Neuronal stem cell (in vitro differentiated cells): ENCODE results near the gene CDC42.

Experiments used
- DNase-seq: peaks from one replicate; pipeline ENCODE4 v3.0.0-alpha.2; 2013; ENCODE audit warnings: low spot score
- H2AFZ ChIP-seq: one replicate; pipeline ENCODE4 v1.6.1; 2013; ENCODE audit warnings: mild to moderate bottlenecking, low read length, inconsistent platforms
- H2AK5ac ChIP-seq: 2 replicates; pipeline ENCODE4 v1.6.1; 2013; ENCODE audit warnings: low read depth, mild to moderate bottlenecking, inconsistent platforms, low read length, moderate library complexity, mixed read lengths
- H2BK120ac ChIP-seq: 2 replicates; pipeline ENCODE4 v1.6.1; 2013; ENCODE audit warnings: low read depth, mild to moderate bottlenecking, inconsistent platforms, low read length, moderate library complexity, mixed read lengths
- H2BK12ac ChIP-seq: one replicate; pipeline ENCODE4 v1.6.1; 2013; ENCODE audit warnings: low read length, inconsistent platforms
- H2BK15ac ChIP-seq: 2 replicates; pipeline ENCODE4 v1.6.1; 2013; ENCODE audit warnings: mild to moderate bottlenecking, low read length, inconsistent platforms, mixed read lengths
- H2BK5ac ChIP-seq: one replicate; pipeline ENCODE4 v1.6.1; 2013; ENCODE audit warnings: inconsistent platforms, mild to moderate bottlenecking, low read length, moderate library complexity
- H3K14ac ChIP-seq: one replicate; pipeline ENCODE4 v1.6.1; 2013; ENCODE audit warnings: low read length, inconsistent platforms
- H3K18ac ChIP-seq: 2 replicates; pipeline ENCODE4 v1.6.1; 2013; ENCODE audit warnings: low read length, inconsistent platforms
- H3K23ac ChIP-seq: 2 replicates; pipeline ENCODE4 v1.6.1; 2013; ENCODE audit warnings: low read depth, mild to moderate bottlenecking, mixed read lengths, low read length, inconsistent platforms; ENCODE audit not compliant: poor library complexity
- H3K27ac ChIP-seq: replicated peaks from 3 replicates; pipeline ENCODE4 v1.5.1; 2013; ENCODE audit warnings: low read length, inconsistent platforms
- H3K27me3 ChIP-seq, 3 experiments: 2 replicates each; pipeline ENCODE4 v1.6.1; 2013; ENCODE audit warnings: low read length in 3 of 3, mild to moderate bottlenecking in 2 of 3, inconsistent platforms in 1 of 3, low read depth in 1 of 3, mixed read lengths in 1 of 3, moderate library complexity in 1 of 3; ENCODE audit not compliant: control insufficient read depth in 3 of 3, insufficient read depth in 3 of 3
- H3K36me3 ChIP-seq, 2 donors: replicated peaks in 1 of 2; 2 replicates each; pipeline ENCODE4 v1.6.1; 2013; ENCODE audit warnings: low read length in 2 of 2; ENCODE audit not compliant: control insufficient read depth in 2 of 2, insufficient read depth in 2 of 2
- H3K4ac ChIP-seq: 2 replicates; pipeline ENCODE4 v1.6.1; 2013; ENCODE audit warnings: inconsistent platforms, mild to moderate bottlenecking, low read length, moderate library complexity
- H3K4me1 ChIP-seq, 2 donors: 1 replicate in 1 of 2; 2 replicates in 1 of 2; pipeline ENCODE4 v1.6.1; 2013; ENCODE audit warnings: low read length in 2 of 2, low read depth in 1 of 2; ENCODE audit not compliant: control insufficient read depth in 2 of 2, insufficient read depth in 1 of 2
- H3K4me2 ChIP-seq: one replicate; pipeline ENCODE4 v1.6.1; 2013; ENCODE audit warnings: mild to moderate bottlenecking, low read length, inconsistent platforms; ENCODE audit not compliant: insufficient read depth, poor library complexity, severe bottlenecking
- H3K4me3 ChIP-seq, 2 donors: 2 replicates each; pipeline ENCODE4 v1.5.1; 2013; ENCODE audit warnings: low read length in 2 of 2, mild to moderate bottlenecking in 2 of 2, inconsistent platforms in 1 of 2, moderate library complexity in 1 of 2
- H3K79me1 ChIP-seq: one replicate; pipeline ENCODE4 v1.6.1; 2013; ENCODE audit warnings: low read depth, mild to moderate bottlenecking, inconsistent platforms, low read length, moderate library complexity
- H3K9ac ChIP-seq: one replicate; pipeline ENCODE4 v1.6.1; 2013; ENCODE audit warnings: mild to moderate bottlenecking, low read depth, low read length, inconsistent platforms; ENCODE audit not compliant: poor library complexity
- H3K9me3 ChIP-seq, 2 donors: replicated peaks in 1 of 2; 2 replicates each; pipeline versions ENCODE3 to v1.6.1; 2013; ENCODE audit warnings: low read length in 2 of 2, mild to moderate bottlenecking in 2 of 2, inconsistent platforms in 1 of 2, low read depth in 1 of 2, mixed read lengths in 1 of 2, moderate library complexity in 1 of 2; ENCODE audit not compliant: control insufficient read depth in 2 of 2, insufficient read depth in 1 of 2
- H4K8ac ChIP-seq: one replicate; pipeline ENCODE4 v1.6.1; 2013; ENCODE audit warnings: low read depth, mild to moderate bottlenecking, inconsistent platforms, low read length, moderate library complexity
- H4K91ac ChIP-seq: one replicate; pipeline ENCODE4 v1.6.1; 2013; ENCODE audit warnings: low read length, low read depth, mild to moderate bottlenecking, inconsistent platforms; ENCODE audit not compliant: poor library complexity
- WGBS, 2 donors: extraction: QIAGEN DNeasy Blood & Tissue Kit; methylation state at CpG; one replicate each; pipeline ENCODE4 v1.1.7; 2013; ENCODE audit warnings: missing lambda C conversion rate in 2 of 2, mixed read lengths in 1 of 2; ENCODE audit not compliant: insufficient read length in 2 of 2, insufficient replicate concordance in 1 of 2; ENCODE audit errors: extremely low coverage in 2 of 2; 5-methylcytosine and 5-hydroxymethylcytosine counted together

CDC42 gene

GRCh38 chr1:22057861-22058260 is 5.4 kb downstream of the CDC42 start:
- Histone ChIP-seq H3K9ac (no peak overlapping the region), H3K9me3 (peaks cover 0 to 9% of the 10 kb centered on the region in 2 donors), H3K27me3 (no peaks in the 10 kb centered on the region), H3K27ac (no peak overlapping the region), H2BK12ac (no peak overlapping the region), H3K4ac (no peak overlapping the region), H3K4me2 (no peak overlapping the region), H3K14ac (no peak overlapping the region), H3K18ac (no peak overlapping the region), H4K8ac (no peak overlapping the region), H3K4me1 (peaks cover 4% of the 10 kb centered on the region in 2 donors), H2AFZ (no peak overlapping the region), H2BK15ac (no peak overlapping the region), H4K91ac (no peak overlapping the region), H2BK120ac (no peak overlapping the region), H2AK5ac (no peak overlapping the region), H3K4me3 (no peak overlapping the region), H3K36me3 (peaks cover 2 to 47% of the 10 kb centered on the region in 2 donors), H2BK5ac (no peak overlapping the region), H3K23ac (no peak overlapping the region), H3K79me1 (peaks cover 2% of the 10 kb centered on the region)
- no peak for DNase-seq
- WGBS, 2 donors = no CpG with 5 or more reads among the region's 10 CpGs

GRCh38 chr1:22064751-22065402 is 12.4 kb downstream of the CDC42 start:
- Histone ChIP-seq H2AK5ac (no peak overlapping the region), H3K23ac (no peak overlapping the region), H3K14ac (no peak overlapping the region), H2AFZ (no peak overlapping the region), H3K4me1 (peaks cover 0 to 2% of the 10 kb centered on the region in 2 donors), H3K9ac (no peak overlapping the region), H3K4ac (no peak overlapping the region), H3K4me3 (no peak overlapping the region), H3K18ac (no peak overlapping the region), H2BK12ac (no peak overlapping the region), H3K36me3 (peaks cover 3 to 41% of the 10 kb centered on the region in 2 donors), H3K79me1 (peaks cover 4% of the 10 kb centered on the region), H4K8ac (no peak overlapping the region), H2BK120ac (no peak overlapping the region), H4K91ac (no peak overlapping the region), H2BK15ac (no peak overlapping the region), H3K27ac (no peak overlapping the region), H3K9me3 (peaks cover 0 to 3% of the 10 kb centered on the region in 2 donors), H3K27me3 (no peaks in the 10 kb centered on the region), H3K4me2 (no peak overlapping the region), H2BK5ac (no peak overlapping the region)
- DNase-seq = no peak
- no CpG with 5 or more reads among the region's 12 CpGs for WGBS, 2 donors

GRCh38 chr1:22071511-22071910 is 19.0 kb downstream of the CDC42 start:
- no peak overlapping the region for H2AFZ ChIP-seq
- no peak overlapping the region for H4K8ac ChIP-seq
- peaks cover 2 to 3% of the 10 kb centered on the region in 2 donors for H3K4me1 ChIP-seq
- H4K91ac ChIP-seq = no peak overlapping the region
- no peak overlapping the region for H3K14ac ChIP-seq
- H3K18ac ChIP-seq = no peak overlapping the region
- peaks cover 5% of the 10 kb centered on the region for H3K79me1 ChIP-seq
- no peaks in the 10 kb centered on the region for H3K27me3 ChIP-seq
- no peak overlapping the region for H3K4me2 ChIP-seq
- H3K23ac ChIP-seq = no peak overlapping the region
- H3K9ac ChIP-seq = no peak overlapping the region
- WGBS, 2 donors = no CpG with 5 or more reads among the region's 2 CpGs
- H2BK5ac ChIP-seq = no peak overlapping the region
- H3K9me3 ChIP-seq = peaks cover 0 to 13% of the 10 kb centered on the region in 2 donors
- H2AK5ac ChIP-seq = no peak overlapping the region
- peaks cover 1 to 51% of the 10 kb centered on the region in 2 donors for H3K36me3 ChIP-seq
- no peak overlapping the region for H2BK15ac ChIP-seq
- no peak overlapping the region for H3K27ac ChIP-seq
- H2BK120ac ChIP-seq = no peak overlapping the region
- no peak overlapping the region for H3K4ac ChIP-seq
- no peak overlapping the region for H2BK12ac ChIP-seq
- no peak for DNase-seq
- H3K4me3 ChIP-seq = no peak overlapping the region

- H2AK5ac ChIP-seq = no peak overlapping the region
- no peak overlapping the region for H3K18ac ChIP-seq
- H3K9me3 ChIP-seq = peaks cover 0 to 13% of the 10 kb centered on the region in 2 donors
- no peak overlapping the region for H2BK15ac ChIP-seq
- H2BK12ac ChIP-seq = no peak overlapping the region
- peaks cover 3% of the 10 kb centered on the region for H3K79me1 ChIP-seq
- no peak overlapping the region for H4K8ac ChIP-seq
- H3K27ac ChIP-seq = no peak overlapping the region
- no peak overlapping the region for H2BK120ac ChIP-seq
- no peak overlapping the region for H3K4me2 ChIP-seq
- no peak overlapping the region for H3K14ac ChIP-seq
- DNase-seq = no peak
- H3K36me3 ChIP-seq = peaks cover 4 to 53% of the 10 kb centered on the region in 2 donors
- H3K27me3 ChIP-seq = no peaks in the 10 kb centered on the region
- no peak overlapping the region for H3K4me3 ChIP-seq
- no CpG with 5 or more reads among the region's 1 CpG for WGBS, 2 donors
- no peak overlapping the region for H3K9ac ChIP-seq
- H3K23ac ChIP-seq = no peak overlapping the region
- no peak overlapping the region for H4K91ac ChIP-seq
- no peak overlapping the region for H3K4ac ChIP-seq
- H2BK5ac ChIP-seq = no peak overlapping the region
- no peak overlapping the region for H2AFZ ChIP-seq
- H3K4me1 ChIP-seq = peaks cover 3 to 10% of the 10 kb centered on the region in 2 donors
Measured at GRCh38 chr1:22074803-22075202, 22.3 kb downstream of the CDC42 start.
